CD4-positive, alpha-beta T cell (primary cell): ENCODE data around the gene ABHD8. TPM values are rescaled to one million over a fixed set of nuclear protein-coding genes. Genes with fewer than 3 reads are reported as not detected.
A peak's percentile ranks its signal among the peaks of the same experiment; 100 is the strongest.

Source experiments
- ATAC-seq: fragments of 200-7000 bp; cut with Tn5 transposase; one replicate; pipeline ENCODE4 v1.10.0; 2022; ENCODE audit warnings: mild to moderate bottlenecking; ENCODE audit not compliant: poor library complexity
- CTCF ChIA-PET: fragments of 350-600 bp; sonication (Branson Sonifier 250); formaldehyde crosslinking; loops from one replicate; lab custom pipeline; 2021; ENCODE audit warnings: antibody characterized with exemption, inconsistent platforms; lab: Charles Lee
- POLR2A ChIA-PET: fragments of 350-600 bp; sonication (Branson Sonifier 250); formaldehyde crosslinking; loops from one replicate; lab custom pipeline; 2021; ENCODE audit warnings: antibody characterized with exemption, inconsistent platforms; lab: Charles Lee
- DNase-seq, 14 experiments: peaks; one replicate each; pipeline ENCODE4 v3.0.0-alpha.2; 2013 to 2020; ENCODE audit warnings: mixed read lengths in 2 of 14
- H3K27ac ChIP-seq, 2 donors: one replicate each; pipeline versions ENCODE4 v1.5.1 to v1.7.0; 2013; ENCODE audit warnings: low read length in 2 of 2, low read depth in 1 of 2, mild to moderate bottlenecking in 1 of 2
- H3K27me3 ChIP-seq, 2 experiments: 1 replicate in 1 of 2; 2 replicates in 1 of 2; pipeline versions ENCODE4 v1.6.1 to v1.7.0; 2013; ENCODE audit warnings: low read length in 2 of 2, control low read depth in 1 of 2, mild to moderate bottlenecking in 1 of 2, moderate library complexity in 1 of 2; ENCODE audit not compliant: insufficient read depth in 2 of 2, control insufficient read depth in 1 of 2
- H3K36me3 ChIP-seq: one replicate; pipeline ENCODE4 v1.6.1; 2013; ENCODE audit warnings: low read length, control low read depth; ENCODE audit not compliant: insufficient read depth
- H3K4me1 ChIP-seq: one replicate; pipeline ENCODE4 v1.6.1; 2013; ENCODE audit warnings: low read length, control low read depth; ENCODE audit not compliant: insufficient read depth
- H3K4me3 ChIP-seq: one replicate; pipeline ENCODE4 v1.5.1; 2013; ENCODE audit warnings: mild to moderate bottlenecking, low read length, moderate library complexity
- H3K9me3 ChIP-seq, 2 experiments: 1 replicate in 1 of 2; 2 replicates in 1 of 2; pipeline versions ENCODE4 v1.6.1 to v1.7.0; 2013; ENCODE audit warnings: low read length in 2 of 2, mild to moderate bottlenecking in 2 of 2, control low read depth in 1 of 2, moderate library complexity in 1 of 2; ENCODE audit not compliant: control insufficient read depth in 1 of 2, insufficient read depth in 1 of 2
- H3K27ac Mint-ChIP-seq: one replicate; pipeline ENCODE4 v1.8.0; 2020; ENCODE audit warnings: mixed read lengths
- H3K27me3 Mint-ChIP-seq: one replicate; pipeline ENCODE4 v1.8.0; 2021; ENCODE audit warnings: mixed read lengths
- H3K36me3 Mint-ChIP-seq: one replicate; pipeline ENCODE4 v1.8.0; 2021; ENCODE audit warnings: low read depth, mixed read lengths
- H3K4me1 Mint-ChIP-seq: one replicate; pipeline ENCODE4 v1.8.0; 2021; ENCODE audit warnings: low read depth, mixed read lengths
- H3K4me3 Mint-ChIP-seq: one replicate; pipeline ENCODE4 v1.8.0; 2020; ENCODE audit warnings: mild to moderate bottlenecking, mixed read lengths
- H3K9me3 Mint-ChIP-seq: one replicate; pipeline ENCODE4 v1.8.0; 2020; ENCODE audit warnings: mixed read lengths
- intact Hi-C, 2 experiments: fragments of 100-400 bp; cut with DNase I in 1 of 2; cut with micrococcal nuclease in 1 of 2; formaldehyde crosslinking; loops; one replicate each; pipeline versions ENCODE4 v1.15.1 to v1.9.0; 2023 to 2025; cut with DNase I, micrococcal nuclease
- total RNA-seq, 174 experiments: library from RNA in 2 of 174; stranded (reverse) in 2 of 174; gene quantifications; one replicate each; pipeline ENCODE4 v1.2.3 and lab custom pipeline; 2021 to 2026
- TF ChIP-seq, protein P1 (sequence below): fragments of 200-600 bp; IDR thresholded peaks from one replicate; pipeline ENCODE4 v1.8.0; 2022; ENCODE audit warnings: antibody characterized with exemption, mild to moderate bottlenecking

The ABHD8 gene
- total RNA-seq, 2 experiments from 2014 or later: 4.4 to 4.6 TPM

DNA sequence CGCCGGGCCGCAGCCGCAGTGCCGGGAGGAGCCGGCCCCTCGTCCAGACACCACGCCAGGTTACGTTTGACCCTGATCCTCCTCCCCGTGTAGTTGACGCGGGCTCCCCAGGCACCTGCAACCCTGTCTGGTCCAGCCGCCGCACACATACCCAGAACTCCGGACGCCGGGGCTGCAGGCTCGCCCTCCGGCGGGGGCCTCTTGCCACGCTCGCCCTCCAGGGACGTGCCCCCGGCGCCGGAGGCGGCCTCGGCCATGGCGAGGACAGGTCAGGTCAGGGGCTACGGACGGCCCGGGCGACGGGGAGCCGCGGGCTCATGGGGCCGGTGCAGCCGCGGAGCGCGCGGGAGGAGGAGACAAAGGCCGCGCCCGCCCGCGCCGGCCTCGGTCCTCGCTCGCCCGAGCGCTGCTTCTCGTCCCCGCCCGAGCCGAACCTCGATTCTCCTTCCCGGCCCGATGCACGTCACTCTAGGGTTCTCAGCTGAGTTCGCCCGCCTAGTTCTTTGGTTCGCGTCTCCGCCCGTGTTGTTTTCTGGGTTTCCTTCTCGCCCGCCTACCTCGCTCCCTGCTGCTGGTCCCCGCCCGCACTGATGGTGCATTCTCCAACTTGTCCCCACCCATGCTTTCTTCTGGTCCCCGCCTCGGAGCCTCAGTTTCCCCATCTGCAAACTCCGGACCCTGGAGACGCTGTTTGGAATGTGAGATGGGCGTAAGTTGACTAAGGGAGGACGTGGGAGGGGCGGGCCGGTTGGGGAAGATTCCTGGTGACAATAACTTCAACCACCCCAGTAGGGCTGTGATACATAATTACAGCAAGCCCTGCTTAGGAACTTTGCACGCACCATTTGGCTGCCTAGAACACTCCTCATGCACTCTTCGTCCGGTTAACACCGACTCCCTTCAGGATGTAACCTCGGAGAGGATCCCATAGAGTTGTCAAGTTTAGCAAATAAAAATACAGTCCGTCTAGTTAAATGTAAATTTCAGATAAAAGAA, 31.5 kb upstream of the ABHD8 start, which contains the start of gene ANO8:
Gene ANO8 (minus strand): TSS at position 442 of the 996 bp plus-strand sequence. CDS start 185 bp downstream, at position 257.
- Histone ChIP-seq H3K4me1 (peaks cover 60% of the 10 kb centered on the region), H3K27me3 (no peaks in the 10 kb centered on the region), H3K27ac (peak within 1 kb of the TSS in 1 of 2 donors; percentile 19), H3K36me3 (peaks cover 2% of the 10 kb centered on the region), H3K4me3 (peak within 1 kb of the TSS; percentile 58), H3K9me3 (no peaks in the 10 kb centered on the region)
- ChIA-PET CTCF (interaction anchor here (1.0 to 2.5 kb wide), 5 partner anchors 29 to 74 kb away, joined by 3 to 11 read pairs (median 6); partner anchors contain the start of gene MRPL34), POLR2A (interaction anchor here (0.6 to 4.0 kb wide), 9 partner anchors 13 to 259 kb away, joined by 3 to 31 read pairs (median 7); partner anchors contain the start of genes ABHD8, DDA1, MRPL34 and MVB12A)
- peak within 1 kb of the TSS; percentile 84 for H3K27ac Mint-ChIP-seq
- H3K27me3 Mint-ChIP-seq: no peaks in the 10 kb centered on the region
- intact Hi-C loops: loop anchor here (1.0 to 5.0 kb wide), 3 partner anchors 25 to 42 kb away; partner anchors contain the start of gene DDA1 (in 1 of the 2)
- peak within 1 kb of the TSS; percentile 93 for H3K4me3 Mint-ChIP-seq
- peaks cover 40% of the 10 kb centered on the region for H3K4me1 Mint-ChIP-seq
- ATAC-seq: peak; percentile 56
- no peaks in the 10 kb centered on the region for H3K9me3 Mint-ChIP-seq
- TF ChIP-seq, protein P1, sequence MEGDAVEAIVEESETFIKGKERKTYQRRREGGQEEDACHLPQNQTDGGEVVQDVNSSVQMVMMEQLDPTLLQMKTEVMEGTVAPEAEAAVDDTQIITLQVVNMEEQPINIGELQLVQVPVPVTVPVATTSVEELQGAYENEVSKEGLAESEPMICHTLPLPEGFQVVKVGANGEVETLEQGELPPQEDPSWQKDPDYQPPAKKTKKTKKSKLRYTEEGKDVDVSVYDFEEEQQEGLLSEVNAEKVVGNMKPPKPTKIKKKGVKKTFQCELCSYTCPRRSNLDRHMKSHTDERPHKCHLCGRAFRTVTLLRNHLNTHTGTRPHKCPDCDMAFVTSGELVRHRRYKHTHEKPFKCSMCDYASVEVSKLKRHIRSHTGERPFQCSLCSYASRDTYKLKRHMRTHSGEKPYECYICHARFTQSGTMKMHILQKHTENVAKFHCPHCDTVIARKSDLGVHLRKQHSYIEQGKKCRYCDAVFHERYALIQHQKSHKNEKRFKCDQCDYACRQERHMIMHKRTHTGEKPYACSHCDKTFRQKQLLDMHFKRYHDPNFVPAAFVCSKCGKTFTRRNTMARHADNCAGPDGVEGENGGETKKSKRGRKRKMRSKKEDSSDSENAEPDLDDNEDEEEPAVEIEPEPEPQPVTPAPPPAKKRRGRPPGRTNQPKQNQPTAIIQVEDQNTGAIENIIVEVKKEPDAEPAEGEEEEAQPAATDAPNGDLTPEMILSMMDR: no peak
- DNase-seq: peak; percentile 89 to 98 (median 96)
- peaks cover 16% of the 10 kb centered on the region for H3K36me3 Mint-ChIP-seq

DNA sequence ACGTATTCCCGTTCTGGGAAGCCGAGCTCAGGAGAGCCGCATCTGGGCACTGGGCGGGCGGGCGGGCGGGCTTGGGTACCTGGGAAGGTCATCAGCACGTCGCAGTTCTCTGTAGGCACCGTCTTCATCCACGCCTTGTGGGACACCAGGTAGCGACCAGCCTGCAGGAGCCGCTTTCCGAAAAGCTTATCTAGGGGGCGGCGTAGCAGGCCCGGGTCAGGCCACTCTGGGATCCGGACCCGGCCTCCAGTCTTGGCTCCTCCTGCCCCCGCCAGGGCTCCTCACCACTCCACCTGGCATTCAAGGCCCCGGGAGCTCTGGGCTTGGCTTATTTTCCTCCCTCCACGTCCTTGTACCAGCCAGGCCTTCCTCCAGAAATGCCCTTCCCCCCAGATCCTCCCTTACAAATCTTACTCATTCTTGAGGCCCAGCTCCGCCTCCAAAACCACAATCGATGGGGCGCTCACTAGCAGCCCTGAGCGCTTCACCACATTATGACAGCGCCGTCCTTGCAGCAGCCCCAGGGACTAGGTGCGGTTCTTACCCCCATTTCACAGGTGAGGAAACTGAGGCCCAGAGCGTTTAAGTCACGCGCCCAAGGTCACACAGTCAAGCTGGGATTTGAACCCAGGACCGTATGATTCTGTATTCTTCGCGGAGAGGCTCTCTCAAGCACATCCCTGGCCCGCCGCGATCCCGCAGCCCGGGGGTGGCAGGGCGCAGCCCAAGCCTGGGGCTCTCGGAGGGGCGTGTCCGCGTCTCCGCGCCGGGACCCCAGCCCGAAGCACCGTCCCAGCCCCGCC, 30.6 kb upstream of the ABHD8 start:
- H3K27ac Mint-ChIP-seq: peak overlapping the region; percentile 60
- Histone ChIP-seq H3K4me1 (peaks cover 67% of the 10 kb centered on the region), H3K27ac (peak overlapping the region in 1 of 2 donors; percentile 19), H3K4me3 (peak overlapping the region; percentile 58), H3K9me3 (no peaks in the 10 kb centered on the region), H3K27me3 (no peaks in the 10 kb centered on the region), H3K36me3 (peaks cover 2% of the 10 kb centered on the region)
- POLR2A ChIA-PET: interaction anchor here (0.6 to 4.0 kb wide), 10 partner anchors 12 to 118 kb away, joined by 3 to 31 read pairs (median 7); partner anchors contain the start of genes ABHD8, BABAM1, DDA1 and MRPL34
- H3K4me3 Mint-ChIP-seq: peak overlapping the region; percentile 87
- H3K9me3 Mint-ChIP-seq: no peaks in the 10 kb centered on the region
- peaks cover 45% of the 10 kb centered on the region for H3K4me1 Mint-ChIP-seq
- TF ChIP-seq, protein P1: no peak
- peak; percentile 37 to 87 (median 73) for DNase-seq
- CTCF ChIA-PET: interaction anchor here (1.0 to 1.9 kb wide), 2 partner anchors 28 to 55 kb away, joined by 3 to 11 read pairs; partner anchors contain the start of gene MRPL34
- intact Hi-C loops: loop anchor here (1.0 to 2.0 kb wide), 2 partner anchors 25 to 41 kb away; partner anchors contain the start of gene DDA1 (in 1 of the 2)
- H3K27me3 Mint-ChIP-seq: no peaks in the 10 kb centered on the region
- H3K36me3 Mint-ChIP-seq: peaks cover 16% of the 10 kb centered on the region
- ATAC-seq: peak; percentile 28
